GM18505 (cell line): ENCODE results near the gene SPTBN1.

Experiments used
- ATAC-seq: cut with Tn5 transposase; IDR thresholded peaks from one replicate; pipeline ENCODE4 v1.9.1; 2021; ENCODE audit not compliant: unreplicated experiment
- POLR2A ChIP-seq: IDR thresholded peaks from 4 replicates; pipeline ENCODE4 v1.6.1; 2011; ENCODE audit warnings: borderline replicate concordance; ENCODE audit not compliant: insufficient read depth, insufficient read length; ENCODE audit errors: extremely low read depth

Gene SPTBN1

DNA sequence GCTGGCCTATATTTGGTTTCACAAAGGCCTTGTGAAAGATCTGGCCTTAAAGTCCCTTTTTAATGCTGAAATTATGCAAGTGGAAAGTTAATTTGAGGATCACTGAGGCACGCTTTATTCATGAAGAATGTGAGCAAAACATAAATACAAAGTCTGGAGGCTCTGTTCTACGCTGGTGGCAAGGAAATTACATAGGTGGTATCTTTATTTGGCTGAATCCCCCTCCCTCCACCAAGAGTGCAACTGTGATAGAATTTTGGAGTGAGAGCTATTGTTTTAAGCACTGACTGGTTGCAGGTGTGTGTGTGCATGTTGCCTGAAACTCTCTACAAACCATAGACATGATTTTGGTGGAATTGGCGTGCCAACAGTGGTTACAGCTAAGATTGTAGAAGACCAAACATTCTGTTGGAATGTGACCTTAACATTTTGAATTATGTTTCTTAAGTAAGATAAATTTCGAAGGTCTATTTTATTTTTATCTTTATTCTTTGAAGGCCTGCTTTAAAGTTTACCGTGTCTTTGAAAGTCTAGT lies 114.3 kb downstream of the SPTBN1 start:
- no peak for ATAC-seq
- TF ChIP-seq POLR2A = no peak

- peak; percentile 56 for TF ChIP-seq POLR2A
Observed at GRCh38 chr2:54570925-54571694, 115.0 kb downstream of the SPTBN1 start.

DNA sequence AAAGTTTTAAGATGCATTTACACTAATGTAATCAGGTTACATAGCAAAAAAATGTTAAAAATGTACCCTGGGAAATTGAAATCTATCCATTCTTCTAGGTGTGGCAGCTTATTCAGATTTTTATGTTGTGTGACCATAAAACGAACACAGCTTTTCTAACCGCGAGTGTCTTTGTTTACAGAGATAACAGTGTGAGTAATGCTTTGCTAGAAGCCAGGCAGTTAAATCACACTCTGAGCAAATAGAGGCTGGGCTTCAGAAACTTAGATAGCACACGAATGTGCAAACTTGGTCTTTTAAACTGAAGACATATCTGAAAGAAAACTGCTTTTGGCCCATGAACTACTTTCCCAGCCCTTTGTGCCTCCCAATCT lies 116.1 kb downstream of the SPTBN1 start:
- ATAC-seq = no peak
- no peak for TF ChIP-seq POLR2A

More at GRCh38 chr2:54570925-54571694, 115.0 kb downstream of the SPTBN1 start:
- ATAC-seq = peak; percentile 57

- TF ChIP-seq POLR2A = no peak
- ATAC-seq = no peak
Observed at GRCh38 chr2:54572636-54573536, 116.8 kb downstream of the SPTBN1 start.

DNA sequence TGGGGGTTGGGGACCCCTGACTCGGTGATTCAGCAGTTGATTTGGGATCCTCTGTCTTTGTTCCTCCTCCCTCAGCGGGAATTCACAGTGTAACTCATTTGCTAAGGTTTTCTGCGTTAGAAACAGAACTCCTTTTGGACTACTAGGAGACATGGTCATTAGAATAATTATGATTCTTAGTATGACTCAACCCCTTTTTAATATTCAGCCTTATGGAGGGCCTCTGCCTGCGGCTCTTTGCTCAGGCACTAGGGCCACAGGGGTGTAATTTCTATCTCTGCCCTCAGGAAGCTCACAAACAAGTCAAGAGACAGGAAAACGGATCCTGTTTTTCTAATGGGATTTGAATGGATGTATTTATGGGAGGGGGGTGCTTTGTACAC lies 117.4 kb downstream of the SPTBN1 start:
- no peak for ATAC-seq
- TF ChIP-seq POLR2A = no peak

GRCh38 chr2:54574107-54574859 lies 118.2 kb downstream of the SPTBN1 start:
- peak; percentile 12 for TF ChIP-seq POLR2A
- peak; percentile 41 for ATAC-seq

DNA sequence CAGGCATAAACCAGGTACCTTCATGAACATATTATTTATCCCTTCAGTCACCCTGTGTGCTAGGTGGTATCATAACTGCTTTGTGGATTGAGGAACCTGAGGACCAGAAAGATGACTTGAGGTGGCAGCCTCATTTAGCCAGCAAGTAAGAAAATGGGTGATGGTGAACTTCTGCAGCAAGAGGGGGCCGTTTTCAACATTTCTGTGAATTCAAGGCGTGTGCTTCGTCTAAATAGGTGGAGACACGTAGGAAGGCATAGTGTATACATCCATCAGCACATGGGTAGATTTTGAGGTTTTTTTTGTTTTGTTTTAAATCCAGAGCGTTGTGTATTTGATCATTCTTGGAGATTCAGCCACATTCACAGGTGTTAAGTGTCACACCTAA lies 118.7 kb downstream of the SPTBN1 start:
- no peak for ATAC-seq

GRCh38 chr2:54575379-54575888 lies 119.3 kb downstream of the SPTBN1 start:
- TF ChIP-seq POLR2A = no peak
- no peak for ATAC-seq

More for the DNA sequence above, 118.7 kb downstream of the SPTBN1 start:
- TF ChIP-seq POLR2A = no peak

DNA sequence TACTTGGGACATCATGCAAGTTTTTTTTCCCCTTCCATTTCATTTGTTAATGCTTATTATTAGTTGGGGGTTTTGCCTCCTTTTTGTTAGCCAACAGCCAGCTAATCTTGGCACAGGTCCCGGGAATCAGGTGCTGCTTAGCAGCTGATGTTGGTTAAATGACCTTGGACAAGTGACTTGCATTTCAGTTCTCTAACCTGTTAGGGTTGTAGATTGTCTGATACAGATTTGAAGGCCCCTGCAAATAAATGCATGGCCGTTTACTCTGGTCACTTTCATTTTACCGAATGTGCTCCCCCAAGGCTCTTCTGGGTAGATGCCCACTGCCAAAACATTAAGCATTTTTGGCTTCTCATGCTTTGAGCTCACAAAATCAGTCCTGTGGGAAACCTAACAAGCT lies 120.9 kb downstream of the SPTBN1 start:
- ATAC-seq = no peak
- TF ChIP-seq POLR2A = no peak

- no peak for TF ChIP-seq POLR2A
Observed at GRCh38 chr2:54577944-54578647, 122.0 kb downstream of the SPTBN1 start.

GRCh38 chr2:54578648-54579045 lies 122.5 kb downstream of the SPTBN1 start:
- no peak for TF ChIP-seq POLR2A
- ATAC-seq = no peak

More at GRCh38 chr2:54577944-54578647, 122.0 kb downstream of the SPTBN1 start:
- ATAC-seq = no peak

- no peak for TF ChIP-seq POLR2A
- ATAC-seq = no peak
Observed at GRCh38 chr2:54579061-54579681, 123.0 kb downstream of the SPTBN1 start.
